Activated CD4-positive, alpha-beta T cell treated with anti-CD3 and anti-CD28 coated beads for 1 hour (primary cell): ENCODE data around the gene SSH2.
A peak's percentile ranks its signal among the peaks of the same experiment; 100 is the strongest.

Experiments
- DNase-seq: peaks from one replicate; pipeline ENCODE4 v3.0.0-alpha.2; 2020

The SSH2 gene

GRCh38 chr17:29619251-29619650, 310.8 kb downstream of the SSH2 start:
- no peak for DNase-seq

- DNase-seq, result no peak
These were observed 311.6 kb downstream of the SSH2 start for GRCh38 chr17:29618272-29619065.

- peak; percentile 82 for DNase-seq
These were observed 312.4 kb downstream of the SSH2 start for GRCh38 chr17:29617481-29618271.

GRCh38 chr17:29617125-29617480, 312.9 kb downstream of the SSH2 start:
- DNase-seq, result peak; percentile 80

- no peak for DNase-seq
These were observed 313.6 kb downstream of the SSH2 start for GRCh38 chr17:29616300-29617048.

- peak; percentile 75 for DNase-seq
These were observed 314.3 kb downstream of the SSH2 start for GRCh38 chr17:29615492-29616299.

GRCh38 chr17:29615048-29615385, 315.0 kb downstream of the SSH2 start:
- peak; percentile 40 for DNase-seq

- DNase-seq, result no peak
These were observed 315.5 kb downstream of the SSH2 start for GRCh38 chr17:29614349-29615047.

- DNase-seq, result no peak
These were observed 316.2 kb downstream of the SSH2 start for GRCh38 chr17:29613856-29614255.

- DNase-seq, result peak; percentile 83
These were observed 316.6 kb downstream of the SSH2 start for GRCh38 chr17:29613352-29613837.

- DNase-seq, result no peak
These were observed 317.4 kb downstream of the SSH2 start for GRCh38 chr17:29612404-29613280.

- DNase-seq, result no peak
These were observed 318.0 kb downstream of the SSH2 start for GRCh38 chr17:29612094-29612403.

GRCh38 chr17:29611351-29612093, 318.5 kb downstream of the SSH2 start:
- DNase-seq, result no peak

GRCh38 chr17:29610395-29610794, 319.6 kb downstream of the SSH2 start:
- DNase-seq, result no peak

- no peak for DNase-seq
These were observed 321.0 kb downstream of the SSH2 start for GRCh38 chr17:29608986-29609385.

- DNase-seq, result no peak
These were observed 322.4 kb downstream of the SSH2 start for GRCh38 chr17:29607557-29608195.

- DNase-seq, result no peak
These were observed 326.8 kb downstream of the SSH2 start for GRCh38 chr17:29603109-29603674.

GRCh38 chr17:29597361-29598172, 332.5 kb downstream of the SSH2 start:
- DNase-seq, result no peak

- no peak for DNase-seq
These were observed 333.2 kb downstream of the SSH2 start for GRCh38 chr17:29596811-29597210.
